ENCODE data around the gene MAD1L1. TPM values are rescaled to one million over a fixed set of nuclear protein-coding genes. Genes with fewer than 3 reads are reported as not detected.

MAD1L1 gene
- total and polyA plus RNA-seq, 2 of the 4 experiments (the other 2 are of a cell fraction): 29.0 to 40.9 TPM

GRCh38 chr7:1902231-1902855, 330.4 kb downstream of the MAD1L1 start:
- BruUV-seq (replicated peaks): no TSS peak
- Histone ChIP-seq H2BK20ac (ENCODE audit: low read depth, low read length) (no peak overlapping the region), H3K36me3 (ENCODE audit: control insufficient read depth, insufficient read depth, low read length) (peaks cover 3% of the 10 kb centered on the region; the same call in 1 of the 2 replicates), H2BK15ac (ENCODE audit: low read depth, low read length) (no peak overlapping the region), H3K4me2 (ENCODE audit: low read depth, low read length) (no peak overlapping the region), H3K9me1 (ENCODE audit: insufficient read depth, low read length) (peaks cover 9% of the 10 kb centered on the region), H3K23ac (ENCODE audit: low read depth, low read length) (no peak overlapping the region), H2AK9ac (replicated peaks; ENCODE audit: low read depth, low read length, poor library complexity) (no peak overlapping the region), H3K56ac (ENCODE audit: extremely low read depth, insufficient read depth, low read length) (no peak overlapping the region), H2BK5ac (ENCODE audit: low read depth, low read length, poor library complexity, severe bottlenecking) (no peak overlapping the region), H3K4ac (ENCODE audit: low read depth, low read length) (no peak overlapping the region), H4K5ac (ENCODE audit: low read depth, low read length) (no peak overlapping the region), H3K27ac (ENCODE audit: insufficient read depth, low read length) (no peak overlapping the region), H3K9me3 (ENCODE audit: control insufficient read depth, insufficient read depth, low read length) (no peaks in the 10 kb centered on the region), H3K27me3 (ENCODE audit: control insufficient read depth, insufficient read depth, low read length) (no peaks in the 10 kb centered on the region), H2AFZ (replicated peaks; ENCODE audit: low read length, poor library complexity) (no peak overlapping the region), H2BK120ac (ENCODE audit: low read depth, low read length) (no peak overlapping the region), H3K4me3 (ENCODE audit: insufficient read depth, low read depth, low read length) (no peak overlapping the region), H4K20me1 (ENCODE audit: insufficient read depth, low read length) (peaks cover 4% of the 10 kb centered on the region), H2AK5ac (ENCODE audit: low read depth, low read length) (no peak overlapping the region), H3K4me1 (ENCODE audit: control insufficient read depth, insufficient read depth, low read length) (peaks cover 10% of the 10 kb centered on the region), H3K79me1 (ENCODE audit: low read depth in 1 of 2, low read length in 2 of 2) (no peaks in the 10 kb centered on the region; a peak in 1 of 4 replicates), H4K91ac (ENCODE audit: insufficient read depth, low read depth, low read length) (no peak overlapping the region), H4K8ac (ENCODE audit: low read depth in 2 of 2, low read length in 2 of 2) (no peak overlapping the region), H3K18ac (ENCODE audit: low read depth, low read length) (no peak overlapping the region), H3K14ac (replicated peaks; ENCODE audit: low read depth, low read length) (no peak overlapping the region), H3K9ac (ENCODE audit: low read depth, low read length) (no peak overlapping the region)
- no peak for ATAC-seq (ENCODE audit: low read depth)
- WGBS, 2 experiments (ENCODE audit: extremely low coverage in 2 of 2, insufficient read length in 1 of 2): 81% methylated on average over 17 of the region's 26 CpGs; no CpG with 5 or more reads in 1 of the 2 experiments
- ChIA-PET POLR2A (ENCODE audit: unreplicated experiment) (no interaction called here), CTCF (no interaction called here)
- in situ Hi-C loops (cut with MboI; ENCODE audit: low sequenced_read_pairs) (no loop called here), dilution Hi-C loops (cut with HindIII; ENCODE audit: low sequenced_read_pairs, unreplicated experiment) (no loop called here), intact Hi-C loops (cut with micrococcal nuclease) (no loop called here)
- DNase-seq: no peak
- TF ChIP-seq MXI1 (IDR thresholded peaks at IDR 0.05; ENCODE audit: borderline replicate concordance, low read depth, low read length) (no peak), USF2 (IDR thresholded peaks at IDR 0.05; ENCODE audit: low read depth, low read length) (no peak), CEBPB (IDR thresholded peaks at IDR 0.05; ENCODE audit: low read depth, low read length) (no peak), POLR2A (IDR thresholded peaks at IDR 0.05; ENCODE audit: low read depth, low read length) (no peak), CHD1 (IDR thresholded peaks at IDR 0.05; ENCODE audit: low read depth, low read length) (no peak), RFX5 (IDR thresholded peaks at IDR 0.05; ENCODE audit: low read depth, low read length) (no peak), FOS (IDR thresholded peaks at IDR 0.05; ENCODE audit: low read depth, low read length) (no peak), CTCF (conservative IDR thresholded peaks at IDR 0.05; ENCODE audit: low read depth, low read length) (no peak), MAZ (IDR thresholded peaks at IDR 0.05; ENCODE audit: borderline replicate concordance, low read depth, low read length) (no peak), RAD21 (IDR thresholded peaks at IDR 0.05; ENCODE audit: low read length) (no peak), BHLHE40 (IDR thresholded peaks at IDR 0.05; ENCODE audit: low read depth, low read length) (no peak), NFE2L2 (IDR thresholded peaks at IDR 0.05; ENCODE audit: low read depth, low read length) (no peak), MAFK (IDR thresholded peaks at IDR 0.05; ENCODE audit: low read depth, low read length) (no peak), SMC3 (IDR thresholded peaks at IDR 0.05; ENCODE audit: low read depth, low read length) (no peak), ELK1 (IDR thresholded peaks at IDR 0.05; ENCODE audit: borderline replicate concordance, low read depth, low read length) (no peak), RCOR1 (IDR thresholded peaks at IDR 0.05; ENCODE audit: insufficient replicate concordance, low read length) (no peak)
